Measurements from ENCODE around the gene ANKRD12. TPM values are rescaled to one million over a fixed set of nuclear protein-coding genes. Genes with fewer than 3 reads are reported as not detected.
"Not testable (repeated sequence)": the region's sequence is repeated elsewhere in the genome, so short reads cannot be mapped to it uniquely, and the experiment has no call there.

ANKRD12 gene
- 100 to 1,000 TPM in 1 of 4 donors, 10 to 100 TPM in 3; 39.9 to 172 (median 58.9) TPM for total RNA-seq

DNA sequence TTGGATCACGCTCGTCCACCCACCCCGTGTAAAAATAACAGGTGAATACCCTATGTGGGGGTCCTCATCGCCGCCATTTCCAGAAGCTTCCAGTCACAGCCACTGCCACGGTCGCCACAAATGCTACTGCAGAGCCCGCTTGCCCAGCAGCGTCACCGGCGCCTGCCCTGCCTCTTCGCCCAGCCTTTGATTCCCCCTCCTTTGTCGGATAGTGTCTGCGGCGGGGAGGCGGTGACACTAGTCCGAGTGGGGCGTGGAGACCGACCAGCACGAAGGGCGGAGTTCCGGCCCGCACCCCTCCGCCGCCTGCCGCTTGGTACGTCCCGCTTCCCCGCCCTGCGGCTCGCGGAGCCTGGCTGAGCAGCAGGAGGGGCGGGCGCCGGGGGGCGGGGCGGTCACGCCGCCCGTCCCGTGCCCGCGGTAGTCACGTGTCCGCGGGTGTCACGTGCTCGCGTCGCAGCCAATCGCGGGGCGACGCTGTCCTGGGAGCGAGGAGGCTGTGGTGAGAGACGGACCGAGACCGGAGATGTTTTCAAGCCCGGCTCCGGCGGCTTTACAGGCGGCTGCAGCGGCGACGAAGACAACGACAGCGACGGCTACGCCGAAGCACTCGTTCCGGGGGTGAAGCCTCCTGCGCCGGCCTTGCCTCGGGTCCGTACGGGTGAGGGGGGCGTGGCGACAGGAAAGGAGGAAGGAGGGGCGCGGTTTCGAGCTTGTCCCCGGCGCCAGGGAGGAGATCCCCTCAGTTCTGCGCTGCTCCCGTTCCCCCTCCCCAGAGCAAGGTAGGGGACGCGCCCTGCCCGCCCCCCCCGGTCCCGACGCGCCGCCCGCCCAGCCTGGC, at the start of gene ANKRD12:
ANKRD12 (plus strand) TSS at position 467 of the 841 bp plus-strand sequence. CDS start 45,652 bp downstream, outside the sequence.
- Histone ChIP-seq H3K9me3 (no peaks in the 10 kb centered on the region), H3K4me1 (peaks cover 0 to 38% (median 15%) of the 10 kb centered on the region in 4 donors), H3K4me3 (peak within 1 kb of the TSS; percentile 76 to 95 (median 82)), H3K27me3 (no peaks in the 10 kb centered on the region), H3K27ac (peak within 1 kb of the TSS; percentile 97 to 100 (median 100)), H3K36me3 (peaks cover 0 to 10% (median 0%) of the 10 kb centered on the region in 3 donors)
- peak; percentile 79 to 80 for TF ChIP-seq POLR2A (IDR thresholded peaks at IDR 0.05)
- TF ChIP-seq, protein P1, sequence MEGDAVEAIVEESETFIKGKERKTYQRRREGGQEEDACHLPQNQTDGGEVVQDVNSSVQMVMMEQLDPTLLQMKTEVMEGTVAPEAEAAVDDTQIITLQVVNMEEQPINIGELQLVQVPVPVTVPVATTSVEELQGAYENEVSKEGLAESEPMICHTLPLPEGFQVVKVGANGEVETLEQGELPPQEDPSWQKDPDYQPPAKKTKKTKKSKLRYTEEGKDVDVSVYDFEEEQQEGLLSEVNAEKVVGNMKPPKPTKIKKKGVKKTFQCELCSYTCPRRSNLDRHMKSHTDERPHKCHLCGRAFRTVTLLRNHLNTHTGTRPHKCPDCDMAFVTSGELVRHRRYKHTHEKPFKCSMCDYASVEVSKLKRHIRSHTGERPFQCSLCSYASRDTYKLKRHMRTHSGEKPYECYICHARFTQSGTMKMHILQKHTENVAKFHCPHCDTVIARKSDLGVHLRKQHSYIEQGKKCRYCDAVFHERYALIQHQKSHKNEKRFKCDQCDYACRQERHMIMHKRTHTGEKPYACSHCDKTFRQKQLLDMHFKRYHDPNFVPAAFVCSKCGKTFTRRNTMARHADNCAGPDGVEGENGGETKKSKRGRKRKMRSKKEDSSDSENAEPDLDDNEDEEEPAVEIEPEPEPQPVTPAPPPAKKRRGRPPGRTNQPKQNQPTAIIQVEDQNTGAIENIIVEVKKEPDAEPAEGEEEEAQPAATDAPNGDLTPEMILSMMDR (IDR thresholded peaks at IDR 0.05): no peak
- DNase-seq: peak; percentile 96 to 99 (median 99)

DNA sequence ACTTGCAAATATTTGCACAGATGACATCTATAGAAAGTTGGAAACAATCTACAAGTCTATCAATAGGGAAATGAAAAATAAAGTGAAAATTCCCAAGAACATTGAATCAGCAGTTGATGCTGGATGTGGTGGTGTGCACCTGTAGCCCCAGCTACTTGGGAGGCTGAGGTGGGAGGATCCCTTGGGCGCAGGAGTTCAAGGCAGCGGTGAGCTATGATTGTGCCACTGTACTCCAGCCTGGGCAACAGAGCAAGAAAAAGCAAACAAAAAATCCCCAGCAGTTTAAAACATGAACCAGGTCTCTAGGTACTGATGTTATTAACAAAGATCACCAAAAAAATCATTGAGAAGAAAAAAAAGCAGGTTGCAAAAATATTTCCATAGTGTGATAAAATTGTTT, 49.4 kb upstream of the ANKRD12 start:
- DNase-seq: no peak
- Histone ChIP-seq H3K9me3 (no peaks in the 10 kb centered on the region), H3K4me3 (no peak overlapping the region), H3K27ac (no peak overlapping the region), H3K4me1 (no peaks in the 10 kb centered on the region), H3K36me3 (no peaks in the 10 kb centered on the region), H3K27me3 (no peaks in the 10 kb centered on the region)
- no peak for TF ChIP-seq POLR2A (IDR thresholded peaks at IDR 0.05)
- TF ChIP-seq, protein P1 (IDR thresholded peaks at IDR 0.05): no peak

GRCh38 chr18:9088252-9088651, 48.3 kb upstream of the ANKRD12 start:
- no peaks in the 10 kb centered on the region for H3K9me3 ChIP-seq

GRCh38 chr18:9088727-9089126, 47.9 kb upstream of the ANKRD12 start:
- H3K36me3 ChIP-seq, H3K4me3 ChIP-seq, DNase-seq, H3K27ac ChIP-seq, H3K27me3 ChIP-seq, H3K4me1 ChIP-seq, H3K9me3 ChIP-seq: not testable (repeated sequence)

More at GRCh38 chr18:9088252-9088651, 48.3 kb upstream of the ANKRD12 start:
- Histone ChIP-seq H3K27me3 (no peaks in the 10 kb centered on the region), H3K4me3 (no peak overlapping the region), H3K36me3 (no peaks in the 10 kb centered on the region), H3K4me1 (no peaks in the 10 kb centered on the region), H3K27ac (no peak overlapping the region)
- DNase-seq: no peak
- TF ChIP-seq, protein P1 (IDR thresholded peaks at IDR 0.05): no peak
- no peak for TF ChIP-seq POLR2A (IDR thresholded peaks at IDR 0.05)

GRCh38 chr18:9090578-9090977, 46.0 kb upstream of the ANKRD12 start:
- no peak for DNase-seq
- TF ChIP-seq POLR2A (IDR thresholded peaks at IDR 0.05): no peak
- TF ChIP-seq, protein P1 (IDR thresholded peaks at IDR 0.05): no peak
- H3K9me3 ChIP-seq: no peaks in the 10 kb centered on the region
- peaks cover 0 to 11% (median 3%) of the 10 kb centered on the region in 4 donors for H3K4me1 ChIP-seq
- H3K27me3 ChIP-seq: no peaks in the 10 kb centered on the region
- H3K27ac ChIP-seq: no peak overlapping the region
- no peak overlapping the region for H3K4me3 ChIP-seq
- no peaks in the 10 kb centered on the region for H3K36me3 ChIP-seq

DNA sequence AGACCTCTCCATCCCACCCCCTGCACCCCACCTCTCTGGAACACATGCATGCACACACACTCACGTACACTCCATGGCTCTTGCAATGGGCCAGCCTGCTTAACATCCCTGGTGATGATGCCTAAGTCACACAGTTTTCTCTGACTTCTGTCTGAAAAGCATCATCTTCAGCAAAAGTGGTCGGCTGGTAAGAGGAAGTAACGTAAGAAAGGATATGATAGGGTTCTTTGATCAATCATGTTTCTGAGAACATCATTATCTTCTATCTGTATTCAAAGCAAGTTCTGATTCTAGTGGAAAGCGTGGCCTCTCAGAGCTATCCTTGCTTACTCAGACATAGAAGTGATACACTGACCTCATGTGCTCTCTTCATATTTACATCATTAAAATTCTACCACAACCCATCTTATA, 45.5 kb upstream of the ANKRD12 start:
- no peaks in the 10 kb centered on the region for H3K27me3 ChIP-seq
- H3K9me3 ChIP-seq: no peaks in the 10 kb centered on the region
- H3K27ac ChIP-seq: no peak overlapping the region
- no peak for DNase-seq
- H3K36me3 ChIP-seq: no peaks in the 10 kb centered on the region
- TF ChIP-seq, protein P1 (IDR thresholded peaks at IDR 0.05): no peak
- no peak for TF ChIP-seq POLR2A (IDR thresholded peaks at IDR 0.05)
- H3K4me1 ChIP-seq: peaks cover 0 to 11% (median 4%) of the 10 kb centered on the region in 4 donors
- no peak overlapping the region for H3K4me3 ChIP-seq

All from Peyer's patch (tissue), 4 donors.